OCI-LY7 (cell line): ENCODE measurements around the gene CALHM5. TPM values are rescaled to one million over a fixed set of nuclear protein-coding genes. Genes with fewer than 3 reads are reported as not detected.

ENCODE experiments used
- BruUV-seq: library from RNA; stranded (reverse); fragments of 400-500 nt; replicated peaks from 2 replicates; lab custom pipeline; 2021; lab: Mats Ljungman, UMichigan
- CTCF ChIA-PET: fragments of 300-600 bp; sonication (Branson Sonifier 250); formaldehyde crosslinking; loops from one replicate; lab custom pipeline; 2022; ENCODE audit warnings: antibody characterized with exemption; ENCODE audit not compliant: unreplicated experiment; lab: Charles Lee
- POLR2A ChIA-PET: fragments of 300-600 bp; sonication (Branson Sonifier 250); formaldehyde crosslinking; loops from one replicate; lab custom pipeline; 2022; ENCODE audit warnings: antibody characterized with exemption; lab: Charles Lee
- DNase-seq: peaks from one replicate; pipeline ENCODE4 v3.0.0-alpha.2; 2015; ENCODE audit warnings: low spot score
- H2AFZ ChIP-seq: fragments of 200-600 bp; sonication (generic), shearing (Covaris generic); 2 replicates; pipeline ENCODE4 v1.6.1; 2014; ENCODE audit warnings: mild to moderate bottlenecking, antibody characterized with exemption, low read length, moderate library complexity
- H3K27ac ChIP-seq: fragments of 200-600 bp; sonication (generic); 2 replicates; pipeline ENCODE4 v1.5.1; 2014; ENCODE audit warnings: mixed run types, low read depth, mild to moderate bottlenecking, moderate library complexity, low read length, inconsistent platforms; ENCODE audit not compliant: poor library complexity, severe bottlenecking
- H3K36me3 ChIP-seq: fragments of 200-600 bp; sonication (generic); 2 replicates; pipeline ENCODE4 v1.6.1; 2014; ENCODE audit warnings: mild to moderate bottlenecking, antibody characterized with exemption, low read length, moderate library complexity, mixed read lengths; ENCODE audit not compliant: insufficient read depth
- H3K4me1 ChIP-seq: fragments of 200-600 bp; sonication (generic); 2 replicates; pipeline ENCODE4 v1.5.1; 2014; ENCODE audit warnings: mild to moderate bottlenecking, low read length; ENCODE audit not compliant: insufficient read depth, poor library complexity, severe bottlenecking
- H3K4me2 ChIP-seq: fragments of 200-600 bp; sonication (generic); 2 replicates; pipeline ENCODE4 v1.6.1; 2014; ENCODE audit warnings: mild to moderate bottlenecking, low read length
- H3K4me3 ChIP-seq: fragments of 200-600 bp; sonication (generic); 2 replicates; pipeline ENCODE4 v1.5.1; 2014; ENCODE audit warnings: mild to moderate bottlenecking, low read depth, low read length; ENCODE audit not compliant: poor library complexity, severe bottlenecking
- H3K79me2 ChIP-seq: fragments of 200-600 bp; sonication (generic); 2 replicates; pipeline ENCODE4 v1.6.1; 2016; ENCODE audit warnings: low read depth, mild to moderate bottlenecking, low read length, moderate library complexity, mixed read lengths; ENCODE audit not compliant: insufficient read depth
- H3K9me2 ChIP-seq: fragments of 200-600 bp; sonication (generic); 2 replicates; pipeline ENCODE4 v1.6.1; 2016; ENCODE audit warnings: mild to moderate bottlenecking, low read length, mixed read lengths; ENCODE audit not compliant: insufficient read depth
- H3K9me3 ChIP-seq: fragments of 200-600 bp; sonication (generic); 2 replicates; pipeline ENCODE4 v1.6.1; 2014; ENCODE audit warnings: mild to moderate bottlenecking, mixed run types, low read length, mixed read lengths
- H4K20me1 ChIP-seq: fragments of 200-600 bp; sonication (generic); 2 replicates; pipeline ENCODE4 v1.6.1; 2014; ENCODE audit warnings: mild to moderate bottlenecking, antibody characterized with exemption, low read length, moderate library complexity, mixed read lengths; ENCODE audit not compliant: insufficient read depth
- CTCF ChIP-seq: fragments of 200-600 bp; sonication (generic); conservative IDR thresholded peaks from 2 replicates; pipeline ENCODE4 v1.5.1; 2014; ENCODE audit warnings: mild to moderate bottlenecking, antibody characterized with exemption, low read length, moderate library complexity, mixed read lengths
- EZH2phosphoT487 ChIP-seq: fragments of 200-600 bp; sonication (generic); IDR thresholded peaks from 2 replicates; pipeline ENCODE4 v1.6.1; 2018; ENCODE audit warnings: low read depth, borderline replicate concordance, mild to moderate bottlenecking, mixed run types, antibody characterized with exemption, low read length, moderate library complexity, mixed read lengths
- intact Hi-C: fragments of 100-400 bp; cut with micrococcal nuclease; formaldehyde crosslinking; loops from one replicate; pipeline ENCODE4 v1.10.0; 2022; ENCODE audit not compliant: unreplicated experiment
- total RNA-seq, 2 experiments: library from RNA; depleted of rRNA in 1 of 2; stranded (reverse); fragments of >200 nt in 1 of 2; shearing (Covaris generic) in 1 of 2; gene quantifications; 2 replicates each; pipeline ENCODE4 v1.2.3, GENCODE V29; 2014 to 2022

Gene CALHM5
- total RNA-seq, 2 experiments from 2014 or later: not detected

- POLR2A ChIA-PET: interaction anchor here (0.6 to 1.8 kb wide), 7 partner anchors 12 to 573 kb away, joined by 3 to 6 read pairs (median 3); no protein-coding TSS in a partner anchor
- no peak overlapping the region for H3K4me2 ChIP-seq
- intact Hi-C loops: loop anchor here (5.0 kb wide), 1 partner anchor 181 kb away; no protein-coding TSS in a partner anchor
Observed at GRCh38 chr6:116463301-116463700, 48.1 kb upstream of the CALHM5 start.

GRCh38 chr6:116465246-116465645 lies 46.2 kb upstream of the CALHM5 start:
- peak; percentile 5 for DNase-seq
- no peaks in the 10 kb centered on the region for H3K36me3 ChIP-seq
- no peak overlapping the region for H3K27ac ChIP-seq
- no peaks in the 10 kb centered on the region for H3K9me3 ChIP-seq
- no peak overlapping the region for H3K4me3 ChIP-seq
- H2AFZ ChIP-seq: no peak overlapping the region
- no TSS peak for BruUV-seq
- TF ChIP-seq EZH2phosphoT487 (no peak), CTCF (no peak)
- peaks cover 5% of the 10 kb centered on the region for H3K4me1 ChIP-seq
- ChIA-PET POLR2A (no interaction called here), CTCF (no interaction called here)
- H3K4me2 ChIP-seq: no peak overlapping the region
- intact Hi-C loops: no loop called here
- H4K20me1 ChIP-seq: no peaks in the 10 kb centered on the region
- H3K9me2 ChIP-seq: no peaks in the 10 kb centered on the region
- no peaks in the 10 kb centered on the region for H3K79me2 ChIP-seq

More at GRCh38 chr6:116463301-116463700, 48.1 kb upstream of the CALHM5 start:
- Histone ChIP-seq H3K27ac (no peak overlapping the region), H4K20me1 (no peaks in the 10 kb centered on the region), H3K9me3 (no peaks in the 10 kb centered on the region), H3K4me3 (no peak overlapping the region), H2AFZ (no peak overlapping the region), H3K4me1 (peaks cover 5% of the 10 kb centered on the region), H3K36me3 (no peaks in the 10 kb centered on the region), H3K79me2 (no peaks in the 10 kb centered on the region), H3K9me2 (no peaks in the 10 kb centered on the region)
- TF ChIP-seq EZH2phosphoT487 (no peak), CTCF (no peak)
- no peak for DNase-seq
- CTCF ChIA-PET: no interaction called here
- BruUV-seq: no TSS peak

GRCh38 chr6:116467096-116467495 lies 44.3 kb upstream of the CALHM5 start:
- H3K79me2 ChIP-seq: no peaks in the 10 kb centered on the region
- no TSS peak for BruUV-seq
- H4K20me1 ChIP-seq: no peaks in the 10 kb centered on the region
- intact Hi-C loops: no loop called here
- H3K9me2 ChIP-seq: no peaks in the 10 kb centered on the region
- TF ChIP-seq CTCF (no peak), EZH2phosphoT487 (no peak)
- H3K27ac ChIP-seq: no peak overlapping the region
- no peaks in the 10 kb centered on the region for H3K36me3 ChIP-seq
- DNase-seq: no peak
- ChIA-PET CTCF (no interaction called here), POLR2A (interaction anchor here (0.7 kb wide), 1 partner anchor 33 kb away, joined by 4 read pairs; no protein-coding TSS in a partner anchor)
- peaks cover 5% of the 10 kb centered on the region for H3K4me1 ChIP-seq
- no peak overlapping the region for H3K4me2 ChIP-seq
- no peak overlapping the region for H3K4me3 ChIP-seq
- H3K9me3 ChIP-seq: no peaks in the 10 kb centered on the region
- no peak overlapping the region for H2AFZ ChIP-seq
